Activated B cell treated with CpG ODN at 0.5 μM for 24 hours (primary cell): ENCODE results near the gene SHC4. TPM values are rescaled to one million over a fixed set of nuclear protein-coding genes. Genes with fewer than 3 reads are reported as not detected.

Experiments
- ATAC-seq: fragments of 200-7000 bp; cut with Tn5 transposase; one replicate; pipeline ENCODE4 v1.10.0; 2021; ENCODE audit warnings: low read depth, mild to moderate bottlenecking, moderate library complexity
- CTCF ChIA-PET: fragments of 350-600 bp; sonication (Branson Sonifier 250); formaldehyde crosslinking; loops from one replicate; lab custom pipeline; 2021; ENCODE audit warnings: antibody characterized with exemption; lab: Charles Lee
- POLR2A ChIA-PET: fragments of 350-600 bp; sonication (Branson Sonifier 250); formaldehyde crosslinking; loops from one replicate; lab custom pipeline; 2021; ENCODE audit warnings: antibody characterized with exemption; lab: Charles Lee
- DNase-seq: peaks from one replicate; pipeline ENCODE4 v3.0.0; 2022
- H3K27ac Mint-ChIP-seq: one replicate; pipeline ENCODE4 v1.8.0; 2020; ENCODE audit warnings: mixed read lengths
- H3K27me3 Mint-ChIP-seq: one replicate; pipeline ENCODE4 v1.8.0; 2021; ENCODE audit warnings: mixed read lengths
- H3K36me3 Mint-ChIP-seq: one replicate; pipeline ENCODE4 v1.8.0; 2021; ENCODE audit warnings: low read depth, mixed read lengths
- H3K4me1 Mint-ChIP-seq: one replicate; pipeline ENCODE4 v1.8.0; 2021; ENCODE audit warnings: mixed read lengths
- H3K4me3 Mint-ChIP-seq: one replicate; pipeline ENCODE4 v1.8.0; 2020; ENCODE audit warnings: mild to moderate bottlenecking, mixed read lengths
- H3K9me3 Mint-ChIP-seq: one replicate; pipeline ENCODE4 v1.8.0; 2020; ENCODE audit warnings: mixed read lengths
- CTCF ChIP-seq: fragments of 200-600 bp; IDR thresholded peaks from one replicate; pipeline ENCODE4 v1.8.0; 2022; ENCODE audit warnings: antibody characterized with exemption, mild to moderate bottlenecking
- intact Hi-C: fragments of 100-400 bp; cut with micrococcal nuclease; formaldehyde crosslinking; loops from one replicate; pipeline ENCODE4 v1.15.1; 2024
- total RNA-seq: library from RNA; stranded (reverse); gene quantifications from 2 replicates; pipeline ENCODE4 v1.2.3, GENCODE V29; 2022

Gene SHC4
- total RNA-seq, 1 donor from 2014 or later, result not detected

- peaks cover 7% of the 10 kb centered on the region for H3K36me3 Mint-ChIP-seq
- ChIA-PET POLR2A (no interaction called here), CTCF (interaction anchor here (1.4 kb wide), 1 partner anchor 9 kb away, joined by 7 read pairs; no protein-coding TSS in a partner anchor)
- no peaks in the 10 kb centered on the region for H3K4me1 Mint-ChIP-seq
- intact Hi-C loops, result no loop called here
- H3K27me3 Mint-ChIP-seq, result peaks cover 8% of the 10 kb centered on the region
- no peak for DNase-seq
- no peak overlapping the region for H3K4me3 Mint-ChIP-seq
- no peaks in the 10 kb centered on the region for H3K9me3 Mint-ChIP-seq
- no peak for ATAC-seq
- no peak for TF ChIP-seq CTCF
- no peak overlapping the region for H3K27ac Mint-ChIP-seq
These were observed 21.2 kb upstream of the SHC4 start for GRCh38 chr15:48984811-48985352.

GRCh38 chr15:48984021-48984710 lies 20.4 kb upstream of the SHC4 start:
- no peak overlapping the region for H3K4me3 Mint-ChIP-seq
- TF ChIP-seq CTCF, result no peak
- ATAC-seq (no peak), DNase-seq (no peak)
- peaks cover 8% of the 10 kb centered on the region for H3K27me3 Mint-ChIP-seq
- CTCF ChIA-PET, result interaction anchor here (1.4 kb wide), 1 partner anchor 8 kb away, joined by 7 read pairs; no protein-coding TSS in a partner anchor
- no peaks in the 10 kb centered on the region for H3K4me1 Mint-ChIP-seq
- POLR2A ChIA-PET, result no interaction called here
- peaks cover 6% of the 10 kb centered on the region for H3K36me3 Mint-ChIP-seq
- intact Hi-C loops, result no loop called here
- H3K9me3 Mint-ChIP-seq, result no peaks in the 10 kb centered on the region
- no peak overlapping the region for H3K27ac Mint-ChIP-seq

GRCh38 chr15:48983300-48983699 lies 19.6 kb upstream of the SHC4 start:
- Mint-ChIP-seq H3K9me3 (no peaks in the 10 kb centered on the region), H3K4me3 (no peak overlapping the region), H3K36me3 (peaks cover under 1% of the 10 kb centered on the region), H3K27ac (no peak overlapping the region), H3K27me3 (peaks cover 8% of the 10 kb centered on the region), H3K4me1 (no peaks in the 10 kb centered on the region)
- ATAC-seq (no peak), DNase-seq (no peak)
- CTCF ChIA-PET, result interaction anchor here (0.8 kb wide), 1 partner anchor 9 kb away, joined by 3 read pairs; no protein-coding TSS in a partner anchor
- TF ChIP-seq CTCF, result no peak
- intact Hi-C loops, result no loop called here
- POLR2A ChIA-PET, result no interaction called here

- DNase-seq (no peak), ATAC-seq (no peak)
- Mint-ChIP-seq H3K27me3 (peaks cover 12% of the 10 kb centered on the region), H3K9me3 (no peaks in the 10 kb centered on the region), H3K4me1 (no peaks in the 10 kb centered on the region), H3K27ac (no peak overlapping the region), H3K4me3 (no peak overlapping the region), H3K36me3 (no peaks in the 10 kb centered on the region)
- TF ChIP-seq CTCF, result no peak
- ChIA-PET POLR2A (no interaction called here), CTCF (no interaction called here)
- intact Hi-C loops, result no loop called here
These were observed 18.2 kb upstream of the SHC4 start for GRCh38 chr15:48981941-48982340.

- ATAC-seq (no peak), DNase-seq (no peak)
- ChIA-PET CTCF (no interaction called here), POLR2A (no interaction called here)
- H3K9me3 Mint-ChIP-seq, result no peaks in the 10 kb centered on the region
- no peak for TF ChIP-seq CTCF
- no peak overlapping the region for H3K27ac Mint-ChIP-seq
- H3K4me1 Mint-ChIP-seq, result peaks cover 1% of the 10 kb centered on the region
- H3K4me3 Mint-ChIP-seq, result no peak overlapping the region
- intact Hi-C loops, result no loop called here
- peaks cover 26% of the 10 kb centered on the region for H3K27me3 Mint-ChIP-seq
- no peaks in the 10 kb centered on the region for H3K36me3 Mint-ChIP-seq
These were observed 14.9 kb upstream of the SHC4 start for GRCh38 chr15:48978638-48979037.
